HL-60/S4 treated with retinoic acid at 250 ng/mL for 4 days and 3 days (cell line): Measurements from ENCODE around the gene TOM1L2.
"Not testable (repeated sequence)": the region's sequence is repeated elsewhere in the genome, so short reads cannot be mapped to it uniquely, and the experiment has no call there.

Experiments used
- in situ Hi-C: fragments of 300-500 bp; cut with MboI; formaldehyde crosslinking; loops from 2 replicates; pipeline ENCODE4 v1.7.0; 2022; ENCODE audit warnings: low sequenced_read_pairs

TOM1L2 gene

DNA sequence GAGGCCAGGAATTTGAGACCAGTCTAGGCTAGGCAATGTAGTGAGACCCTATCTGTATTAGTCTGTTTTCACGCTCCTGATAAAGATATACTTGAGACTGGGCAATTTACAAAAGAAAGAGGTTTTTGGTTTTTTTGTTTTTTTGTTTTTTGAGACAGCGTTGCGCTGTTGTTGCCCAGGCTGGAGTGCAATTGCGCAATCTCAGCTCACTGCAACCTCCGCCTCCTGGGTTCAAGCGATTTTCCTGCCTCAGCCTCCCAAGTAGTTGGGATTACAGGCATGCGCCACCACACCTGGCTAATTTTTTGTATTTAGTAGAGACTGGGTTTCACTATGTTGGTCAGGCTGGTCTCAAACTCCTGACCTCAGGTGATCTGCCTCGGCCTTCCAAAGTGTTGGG lies 23.7 kb upstream of the TOM1L2 start:
- in situ Hi-C loops = not testable (repeated sequence)

DNA sequence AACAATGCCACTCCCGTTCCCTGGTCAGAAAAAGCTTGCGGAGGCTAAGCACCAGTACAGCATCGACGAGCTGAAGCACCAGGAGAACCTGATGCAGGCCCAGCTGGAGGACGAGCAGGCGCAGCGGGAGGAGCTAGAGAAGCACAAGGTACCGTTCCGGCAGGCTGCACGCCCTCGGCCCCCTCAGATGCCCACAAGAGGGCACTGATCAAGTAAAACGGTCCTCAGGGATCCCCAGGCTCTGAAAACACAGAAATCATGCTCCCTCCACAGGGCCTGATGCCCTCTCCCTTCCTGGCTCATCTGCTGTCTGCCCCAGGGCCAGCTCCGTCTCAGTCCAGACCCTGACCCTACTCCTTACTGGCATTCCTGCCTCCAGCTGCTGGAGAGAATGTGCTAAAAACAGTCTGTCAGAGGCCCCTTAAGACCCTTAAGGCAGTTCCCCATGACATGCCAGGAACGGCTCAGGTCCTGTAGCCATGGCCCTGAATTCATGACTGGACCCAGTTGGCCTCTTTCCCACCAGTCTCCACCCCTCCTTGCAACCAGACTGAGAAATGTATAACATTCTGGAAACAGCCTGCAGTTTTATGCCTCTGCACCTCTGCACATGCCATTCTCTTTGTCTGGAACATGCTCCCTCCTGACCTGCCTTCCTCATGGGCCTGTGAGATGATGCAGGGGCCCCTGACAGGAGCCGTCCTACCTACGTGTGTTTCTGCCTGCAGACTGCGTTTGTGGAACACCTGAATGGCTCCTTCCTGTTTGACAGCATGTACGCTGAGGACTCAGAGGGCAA lies 22.3 kb upstream of the TOM1L2 start:
- in situ Hi-C loops = no loop called here

DNA sequence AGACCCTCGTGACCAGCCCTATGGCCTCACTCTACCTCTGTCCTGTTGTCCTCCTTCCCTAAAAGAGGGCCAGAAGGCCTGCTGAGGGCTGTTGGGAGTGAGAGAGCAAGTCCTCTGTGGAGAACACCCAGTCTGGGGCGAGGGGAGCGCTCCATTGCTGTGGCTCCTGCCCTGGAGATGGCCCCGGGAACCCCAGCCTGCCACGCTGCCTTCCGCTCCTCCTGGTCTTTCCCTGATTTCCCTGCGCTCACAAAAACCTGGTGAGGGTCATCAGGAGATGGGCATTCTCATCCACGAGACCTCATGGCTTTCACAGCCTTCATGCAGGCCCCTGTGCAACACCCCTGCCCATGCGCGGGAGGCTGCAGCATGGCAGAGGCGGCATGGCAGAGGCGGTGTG lies 21.7 kb upstream of the TOM1L2 start:
- in situ Hi-C loops = no loop called here

DNA sequence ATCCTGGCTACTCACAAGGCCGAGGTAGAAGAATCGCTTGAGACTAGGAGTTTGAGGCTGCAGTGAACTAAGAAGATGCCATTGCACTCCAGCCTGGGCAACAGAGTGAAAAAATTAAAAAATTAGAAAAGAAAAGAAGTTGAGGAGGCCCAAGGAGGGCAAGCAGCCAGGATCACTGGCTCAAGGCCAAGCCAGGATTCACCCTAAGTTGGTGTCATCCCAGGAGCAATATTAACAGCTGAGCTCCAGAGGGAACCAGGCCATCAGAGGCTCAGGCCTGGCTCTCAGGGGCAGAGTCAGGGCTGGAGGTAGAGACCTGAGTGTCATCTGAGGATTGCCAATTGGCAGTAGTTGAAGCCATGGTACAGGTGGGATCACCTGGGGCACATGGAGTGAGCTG lies 21.2 kb upstream of the TOM1L2 start:
- in situ Hi-C loops = no loop called here

GRCh38 chr17:17990282-17990681 lies 18.1 kb upstream of the TOM1L2 start:
- in situ Hi-C loops = no loop called here

DNA sequence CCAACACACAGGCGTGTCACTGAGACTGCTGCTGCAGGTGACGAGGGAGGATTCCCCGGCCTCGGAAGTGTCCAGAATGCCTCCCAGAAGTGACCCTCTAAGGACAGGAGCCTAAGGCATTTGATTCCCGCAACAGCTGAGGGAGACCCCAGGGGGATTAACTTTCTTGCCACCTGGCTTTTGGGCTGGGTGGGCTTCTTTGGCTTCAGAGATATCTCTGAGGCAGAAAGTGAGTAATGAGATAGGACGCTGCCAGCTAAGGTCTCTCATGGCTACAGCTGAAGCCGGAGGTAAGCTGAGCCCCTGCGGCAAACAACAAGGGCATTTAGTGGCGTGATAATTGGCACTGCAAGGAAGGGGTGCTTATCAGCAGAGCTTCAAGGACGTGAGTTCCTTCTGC lies 17.4 kb upstream of the TOM1L2 start:
- in situ Hi-C loops = no loop called here

- in situ Hi-C loops = no loop called here
These were observed 16.9 kb upstream of the TOM1L2 start for GRCh38 chr17:17989081-17989480.

DNA sequence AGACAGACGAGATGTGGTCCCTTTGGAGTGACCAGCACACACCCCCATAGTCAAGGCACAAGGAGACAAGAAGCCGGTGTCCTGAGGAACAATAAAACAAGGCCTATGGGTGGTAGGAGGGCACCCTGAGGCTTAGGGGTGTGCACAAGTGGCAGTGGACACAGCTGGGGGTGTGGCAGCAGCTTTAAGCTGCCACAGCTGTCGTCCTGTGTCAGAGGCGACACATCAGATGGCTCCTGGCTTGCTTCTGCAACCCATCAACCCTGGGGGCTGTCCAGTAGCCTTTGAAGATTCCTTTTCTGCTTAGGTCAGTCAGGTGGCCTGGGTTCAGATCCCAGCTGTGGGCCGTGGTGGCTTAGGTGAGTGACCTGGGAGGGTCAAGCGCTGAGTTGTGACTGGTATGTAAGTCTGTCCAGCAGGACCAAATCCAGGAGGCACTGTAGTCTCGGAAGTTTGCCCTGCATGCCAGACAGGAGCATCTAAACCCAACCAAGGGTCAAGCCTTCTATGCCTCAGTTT lies 16.3 kb upstream of the TOM1L2 start:
- in situ Hi-C loops = no loop called here

GRCh38 chr17:17987901-17988300 lies 15.7 kb upstream of the TOM1L2 start:
- in situ Hi-C loops = no loop called here

- in situ Hi-C loops = no loop called here
These were observed 15.1 kb upstream of the TOM1L2 start for GRCh38 chr17:17987187-17987896.

DNA sequence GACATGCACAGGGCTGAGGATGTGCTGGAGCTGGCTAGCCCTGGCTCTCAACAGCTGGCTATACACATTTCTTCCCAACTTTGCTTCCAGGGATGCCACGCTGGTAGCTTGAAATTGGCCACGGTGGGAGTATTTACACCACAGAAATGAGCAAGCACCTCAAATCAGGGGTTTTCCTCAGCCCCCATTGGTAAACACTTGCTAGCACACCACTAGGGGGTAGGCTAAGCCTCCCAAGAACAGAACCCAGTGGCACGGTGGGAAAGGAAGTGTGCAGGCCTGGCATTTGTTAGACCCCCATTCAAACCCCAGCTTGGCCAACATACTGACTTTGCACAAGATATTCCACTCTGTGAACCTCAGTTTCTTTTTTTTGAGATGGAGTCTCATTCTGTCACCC lies 13.4 kb upstream of the TOM1L2 start:
- in situ Hi-C loops = no loop called here

DNA sequence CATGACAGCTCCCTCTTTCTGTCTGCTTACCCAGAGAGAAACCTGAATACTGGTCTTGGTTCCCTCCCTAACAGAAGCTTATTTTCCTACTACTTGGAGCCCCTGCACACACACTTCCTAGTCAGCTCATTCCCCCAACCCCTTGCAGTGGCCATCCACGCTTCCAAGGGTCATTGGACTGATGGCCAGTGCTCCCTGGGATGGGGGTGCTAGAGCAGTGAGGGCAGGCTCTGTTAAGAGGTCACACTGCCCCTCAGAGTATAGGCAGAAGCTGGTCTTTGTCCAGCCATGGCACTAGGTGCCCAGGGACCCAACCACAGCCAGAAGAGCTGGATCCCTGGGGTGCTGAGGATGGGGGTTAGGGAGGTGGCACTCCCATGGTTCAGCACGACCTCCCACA lies 13.0 kb upstream of the TOM1L2 start:
- in situ Hi-C loops = no loop called here

DNA sequence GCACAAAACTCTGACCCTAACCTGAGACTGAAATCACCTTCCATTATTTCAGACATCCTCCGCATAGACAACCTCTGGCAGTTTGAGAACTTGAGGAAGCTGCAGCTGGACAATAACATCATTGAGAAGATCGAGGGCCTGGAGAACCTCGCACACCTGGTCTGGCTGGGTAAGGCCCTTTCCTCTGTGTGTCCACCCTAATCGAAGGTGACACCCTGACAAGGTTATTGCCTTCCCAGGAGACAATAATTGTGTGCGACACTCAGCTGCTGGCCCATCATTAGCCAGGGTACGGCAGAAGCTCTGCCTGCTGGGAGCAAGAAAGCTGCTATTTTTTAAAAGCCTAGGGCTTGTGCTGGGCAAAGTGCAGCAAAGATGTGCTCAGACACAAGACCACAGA lies 11.6 kb upstream of the TOM1L2 start:
- in situ Hi-C loops = no loop called here

DNA sequence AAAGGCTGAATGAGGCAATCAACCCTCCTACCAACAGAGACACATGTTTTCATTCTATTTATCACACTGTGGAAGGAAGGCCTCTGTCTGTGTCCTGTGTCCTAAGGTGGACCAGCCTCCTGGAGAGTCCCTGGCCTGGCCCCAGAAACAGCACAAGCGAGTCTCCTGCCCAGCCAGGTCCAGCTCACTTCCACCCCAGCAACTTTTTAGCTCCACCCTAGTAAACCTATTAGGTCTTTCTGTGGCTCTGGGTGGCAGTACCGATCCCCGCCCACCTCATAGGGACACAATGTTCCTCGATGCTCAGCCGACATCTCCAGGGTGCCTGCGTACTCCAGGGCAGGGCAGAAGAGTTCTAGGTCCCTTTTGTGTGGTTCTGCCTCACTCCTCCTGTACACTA lies 11.2 kb upstream of the TOM1L2 start:
- in situ Hi-C loops = no loop called here

- in situ Hi-C loops = no loop called here
These were observed 10.6 kb upstream of the TOM1L2 start for GRCh38 chr17:17982801-17983200.

DNA sequence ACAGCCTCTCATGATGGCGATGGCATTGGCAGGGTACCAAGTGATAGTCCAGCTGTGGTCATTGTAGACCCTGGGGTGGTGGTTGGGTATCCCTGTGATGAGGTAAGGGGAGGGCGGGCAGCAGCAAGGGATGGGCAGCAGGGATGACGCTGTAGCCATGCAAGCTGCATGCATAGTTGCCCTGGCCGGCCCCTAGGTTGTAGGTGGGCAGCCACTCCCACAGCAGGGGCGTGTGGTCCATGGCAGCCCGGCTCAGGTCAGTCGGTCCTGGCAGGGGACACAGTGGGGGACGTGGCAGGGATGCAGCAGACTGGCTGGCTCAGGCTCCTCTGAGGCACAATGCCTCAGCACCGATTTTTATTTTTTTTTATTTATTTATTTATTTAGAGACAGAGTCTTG lies 9.1 kb upstream of the TOM1L2 start:
- in situ Hi-C loops = no loop called here

GRCh38 chr17:17979778-17980177 lies 7.6 kb upstream of the TOM1L2 start:
- in situ Hi-C loops = no loop called here

DNA sequence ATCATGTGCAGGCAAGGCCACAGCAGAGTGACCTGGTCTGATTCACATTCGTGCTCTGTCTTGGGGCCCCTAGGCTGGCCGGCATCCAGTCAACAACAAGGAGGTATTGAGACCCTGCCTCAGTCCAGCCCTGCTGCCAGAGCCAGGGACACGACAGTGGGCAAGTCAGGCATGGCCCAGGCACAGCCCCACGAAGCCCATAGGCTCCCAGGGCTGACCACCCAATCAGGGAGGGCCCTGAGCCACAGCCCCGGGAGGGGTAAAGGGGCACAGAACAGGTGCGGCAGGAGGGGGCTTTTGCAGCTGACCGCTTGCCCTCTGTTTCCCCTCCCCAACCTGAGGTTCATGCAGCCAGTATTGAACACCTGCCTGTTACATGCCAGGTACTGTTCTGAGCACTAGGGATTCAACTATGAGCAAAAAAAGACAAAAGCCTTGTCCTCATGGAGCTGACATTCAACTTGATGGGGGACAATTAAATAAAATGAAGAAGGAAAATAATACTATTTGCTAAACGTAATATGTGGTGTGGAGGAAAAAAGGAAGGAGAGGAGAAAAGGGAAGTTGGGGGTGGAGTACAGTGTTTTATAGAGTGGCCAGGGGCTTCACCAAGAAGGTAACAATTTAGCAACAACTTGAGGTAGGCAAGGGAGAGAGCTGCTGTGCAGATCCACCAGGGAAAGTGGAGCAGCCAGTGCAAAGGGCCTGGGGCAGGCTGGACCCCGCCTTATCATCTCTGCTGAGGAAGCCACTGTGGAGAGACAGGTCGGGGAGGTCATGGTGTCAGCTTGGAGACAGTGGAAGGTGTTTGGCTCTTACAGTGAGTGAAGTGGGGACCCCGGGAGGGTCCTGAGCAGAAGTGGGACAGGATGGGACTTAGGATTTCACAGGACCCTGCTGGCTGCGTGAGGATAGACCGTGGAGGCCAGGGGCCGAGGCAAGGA lies 6.6 kb upstream of the TOM1L2 start:
- in situ Hi-C loops = no loop called here

DNA sequence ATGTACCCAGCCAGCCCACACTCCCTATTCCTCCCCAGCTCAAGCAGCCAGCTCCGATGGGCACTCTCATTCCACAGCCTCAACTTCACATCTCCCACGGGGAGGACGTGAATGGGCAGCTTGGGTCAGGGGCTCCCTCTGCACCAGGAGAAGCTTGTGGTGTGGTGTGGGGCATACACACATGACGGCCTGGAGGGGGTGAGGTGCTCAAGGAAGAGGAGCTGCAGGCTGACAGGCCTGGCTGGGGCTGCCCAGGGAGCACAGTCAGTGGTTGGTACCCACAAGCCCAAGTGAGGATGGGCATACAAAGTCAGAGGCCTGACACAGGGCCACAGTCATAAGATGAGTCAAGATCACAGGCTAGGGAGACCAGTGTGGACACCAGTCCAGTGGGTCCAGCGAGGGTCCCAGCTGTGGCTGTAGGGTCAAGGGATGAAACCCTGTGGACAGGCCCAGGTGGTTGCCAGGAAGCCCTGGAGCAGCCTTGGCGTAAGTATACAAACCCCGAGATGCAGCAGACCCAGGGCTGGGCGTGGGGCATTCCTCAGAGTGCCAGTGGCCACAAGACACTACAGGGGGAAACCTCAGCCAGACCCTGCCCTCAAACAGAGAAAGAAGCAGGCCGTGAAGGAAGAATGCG lies 4.9 kb upstream of the TOM1L2 start:
- in situ Hi-C loops = no loop called here

DNA sequence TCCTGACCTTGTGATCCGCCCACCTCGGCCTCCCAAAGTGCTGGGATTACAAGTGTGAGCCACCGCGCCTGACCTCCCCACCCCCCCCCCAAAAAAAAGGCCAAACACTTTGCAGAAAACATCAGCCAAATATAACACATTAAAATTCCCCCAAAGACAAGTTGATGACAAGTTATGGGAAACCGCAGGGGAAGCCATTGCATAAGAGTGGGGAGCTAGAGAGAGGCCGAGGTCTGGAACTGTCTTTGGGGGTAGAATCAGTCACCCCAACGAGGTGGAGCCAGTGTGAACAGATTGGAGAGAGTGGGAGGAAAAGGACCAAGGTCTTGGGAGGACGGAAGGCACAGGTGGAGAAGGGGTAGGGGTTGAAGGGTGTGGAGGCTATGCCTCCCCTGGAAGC lies 3.2 kb upstream of the TOM1L2 start:
- in situ Hi-C loops = no loop called here

GRCh38 chr17:17972952-17973254 lies 703 bp upstream of the TOM1L2 start:
- in situ Hi-C loops = no loop called here
